Measurements from ENCODE around the gene KCNAB2. TPM values are rescaled to one million over a fixed set of nuclear protein-coding genes. Genes with fewer than 3 reads are reported as not detected.
A peak's percentile ranks its signal among the peaks of the same experiment; 100 is the strongest.

KCNAB2 gene
- total RNA-seq, 1 donor from 2014 or later = 2.7 TPM

DNA sequence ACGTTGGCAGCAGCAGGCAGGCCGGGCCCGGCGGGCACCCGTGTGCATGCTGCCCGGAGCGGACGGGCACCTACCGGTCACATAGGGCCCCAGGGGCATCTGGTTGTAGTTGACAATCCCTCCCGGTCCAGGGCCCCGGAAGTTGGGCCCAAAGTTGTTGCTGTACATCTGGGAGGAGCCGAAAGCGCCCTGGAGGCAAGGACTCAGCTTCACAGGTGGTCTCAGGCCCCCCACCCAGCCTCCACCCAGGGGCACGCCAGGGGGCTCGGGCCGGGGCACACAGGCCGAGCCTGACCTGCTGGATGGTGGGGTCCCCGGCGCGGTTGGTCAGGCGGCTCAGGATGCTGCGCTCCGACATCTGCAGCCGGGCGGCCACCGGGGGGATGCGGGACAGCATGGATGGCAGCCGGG lies 60.6 kb downstream of the KCNAB2 start:
- Histone ChIP-seq H3K27me3 (ENCODE audit: control insufficient read depth, insufficient read depth, low read length) (peaks cover 17% of the 10 kb centered on the region), H3K36me3 (ENCODE audit: control insufficient read depth, insufficient read depth, low read length) (no peaks in the 10 kb centered on the region), H3K4me3 (ENCODE audit: low read depth, low read length) (no peak overlapping the region)
- TF ChIP-seq, protein P1, sequence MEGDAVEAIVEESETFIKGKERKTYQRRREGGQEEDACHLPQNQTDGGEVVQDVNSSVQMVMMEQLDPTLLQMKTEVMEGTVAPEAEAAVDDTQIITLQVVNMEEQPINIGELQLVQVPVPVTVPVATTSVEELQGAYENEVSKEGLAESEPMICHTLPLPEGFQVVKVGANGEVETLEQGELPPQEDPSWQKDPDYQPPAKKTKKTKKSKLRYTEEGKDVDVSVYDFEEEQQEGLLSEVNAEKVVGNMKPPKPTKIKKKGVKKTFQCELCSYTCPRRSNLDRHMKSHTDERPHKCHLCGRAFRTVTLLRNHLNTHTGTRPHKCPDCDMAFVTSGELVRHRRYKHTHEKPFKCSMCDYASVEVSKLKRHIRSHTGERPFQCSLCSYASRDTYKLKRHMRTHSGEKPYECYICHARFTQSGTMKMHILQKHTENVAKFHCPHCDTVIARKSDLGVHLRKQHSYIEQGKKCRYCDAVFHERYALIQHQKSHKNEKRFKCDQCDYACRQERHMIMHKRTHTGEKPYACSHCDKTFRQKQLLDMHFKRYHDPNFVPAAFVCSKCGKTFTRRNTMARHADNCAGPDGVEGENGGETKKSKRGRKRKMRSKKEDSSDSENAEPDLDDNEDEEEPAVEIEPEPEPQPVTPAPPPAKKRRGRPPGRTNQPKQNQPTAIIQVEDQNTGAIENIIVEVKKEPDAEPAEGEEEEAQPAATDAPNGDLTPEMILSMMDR (IDR thresholded peaks at IDR 0.05; ENCODE audit: insufficient read depth, low read length, poor library complexity, severe bottlenecking) = no peak
- no peak for DNase-seq (ENCODE audit: low read depth)

- no peak for DNase-seq (ENCODE audit: low read depth)
- no peak overlapping the region for H3K4me3 ChIP-seq (ENCODE audit: low read depth, low read length)
- TF ChIP-seq, protein P1 (IDR thresholded peaks at IDR 0.05; ENCODE audit: insufficient read depth, low read length, poor library complexity, severe bottlenecking) = no peak
- peaks cover 14% of the 10 kb centered on the region for H3K27me3 ChIP-seq (ENCODE audit: control insufficient read depth, insufficient read depth, low read length)
- no peaks in the 10 kb centered on the region for H3K36me3 ChIP-seq (ENCODE audit: control insufficient read depth, insufficient read depth, low read length)
Measured at GRCh38 chr1:6106977-6107376, 61.3 kb downstream of the KCNAB2 start.

GRCh38 chr1:6107409-6108356 lies 62.0 kb downstream of the KCNAB2 start:
- Histone ChIP-seq H3K27me3 (ENCODE audit: control insufficient read depth, insufficient read depth, low read length) (peaks cover 10% of the 10 kb centered on the region), H3K4me3 (ENCODE audit: low read depth, low read length) (no peak overlapping the region), H3K36me3 (ENCODE audit: control insufficient read depth, insufficient read depth, low read length) (no peaks in the 10 kb centered on the region)
- TF ChIP-seq, protein P1 (IDR thresholded peaks at IDR 0.05; ENCODE audit: insufficient read depth, low read length, poor library complexity, severe bottlenecking) = no peak
- no peak for DNase-seq (ENCODE audit: low read depth)

DNA sequence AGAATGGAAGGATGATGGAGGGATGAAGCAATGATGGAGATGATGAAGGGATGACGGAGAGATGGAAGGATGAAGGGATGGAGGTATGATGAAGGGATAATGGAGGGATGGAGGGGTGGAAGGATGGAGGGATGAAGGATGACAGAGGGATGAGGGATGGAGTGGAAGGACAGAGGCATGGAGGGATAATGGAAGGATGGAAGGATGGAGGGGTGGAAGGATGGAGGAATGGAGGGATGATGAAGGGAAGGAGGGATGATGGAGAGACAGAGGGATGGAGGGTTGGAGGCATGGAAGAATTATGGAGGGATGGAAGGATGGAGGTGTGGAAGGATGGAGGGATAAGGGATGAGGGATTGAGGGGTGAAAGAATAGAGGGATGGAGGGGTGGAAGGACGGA lies 62.8 kb downstream of the KCNAB2 start:
- no peak for DNase-seq (ENCODE audit: low read depth)
- TF ChIP-seq, protein P1 (IDR thresholded peaks at IDR 0.05; ENCODE audit: insufficient read depth, low read length, poor library complexity, severe bottlenecking) = no peak
- peaks cover 5% of the 10 kb centered on the region for H3K27me3 ChIP-seq (ENCODE audit: control insufficient read depth, insufficient read depth, low read length)
- H3K36me3 ChIP-seq (ENCODE audit: control insufficient read depth, insufficient read depth, low read length) = no peaks in the 10 kb centered on the region
- no peak overlapping the region for H3K4me3 ChIP-seq (ENCODE audit: low read depth, low read length)

DNA sequence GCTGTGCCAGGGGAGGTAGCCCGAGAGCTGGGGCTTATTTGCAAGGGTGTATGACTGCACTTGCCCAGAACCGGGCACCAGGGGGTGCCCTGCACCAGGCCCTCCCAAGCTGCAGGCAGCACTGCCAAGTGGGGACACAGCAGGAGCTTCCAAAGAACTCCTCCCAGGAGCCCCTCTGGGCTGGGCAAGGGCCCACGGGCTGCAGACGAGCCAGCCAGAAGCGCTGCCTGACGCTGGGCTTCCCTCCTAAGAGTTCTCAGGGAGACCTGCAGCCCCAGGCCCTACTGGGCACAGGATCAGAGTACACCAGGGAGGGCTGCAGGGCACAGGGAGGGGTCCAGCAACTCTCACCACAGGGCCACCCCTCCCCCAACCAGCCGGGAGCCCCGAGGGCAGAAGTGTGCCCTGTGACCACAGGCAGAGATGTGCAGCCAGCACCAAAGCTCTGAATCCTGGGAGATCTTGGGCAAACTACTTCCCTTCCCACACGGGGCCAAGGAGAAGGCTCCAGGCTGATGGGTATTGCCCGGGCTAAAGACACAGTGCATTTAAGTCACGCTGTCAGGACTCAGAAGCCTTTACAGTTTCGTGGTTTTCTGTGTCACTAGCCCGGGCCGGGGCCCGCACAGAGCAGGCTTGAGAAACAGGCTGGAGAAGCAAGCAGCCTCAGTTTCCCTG lies 63.4 kb downstream of the KCNAB2 start:
- H3K36me3 ChIP-seq (ENCODE audit: control insufficient read depth, insufficient read depth, low read length) = no peaks in the 10 kb centered on the region
- TF ChIP-seq, protein P1 (IDR thresholded peaks at IDR 0.05; ENCODE audit: insufficient read depth, low read length, poor library complexity, severe bottlenecking) = peak; percentile 65
- no peak overlapping the region for H3K4me3 ChIP-seq (ENCODE audit: low read depth, low read length)
- peaks cover 5% of the 10 kb centered on the region for H3K27me3 ChIP-seq (ENCODE audit: control insufficient read depth, insufficient read depth, low read length)
- peak; percentile 14 for DNase-seq (ENCODE audit: low read depth)
